HG02884 (cell line): Measurements from ENCODE around the gene VPS54.
"Not testable (repeated sequence)": the region's sequence is repeated elsewhere in the genome, so short reads cannot be mapped to it uniquely, and the experiment has no call there.

ENCODE experiments used
- ATAC-seq: cut with Tn5 transposase; IDR thresholded peaks from one replicate; pipeline ENCODE4 v1.9.1; 2021; ENCODE audit warnings: mild to moderate bottlenecking, moderate library complexity; ENCODE audit not compliant: unreplicated experiment

The VPS54 gene

DNA sequence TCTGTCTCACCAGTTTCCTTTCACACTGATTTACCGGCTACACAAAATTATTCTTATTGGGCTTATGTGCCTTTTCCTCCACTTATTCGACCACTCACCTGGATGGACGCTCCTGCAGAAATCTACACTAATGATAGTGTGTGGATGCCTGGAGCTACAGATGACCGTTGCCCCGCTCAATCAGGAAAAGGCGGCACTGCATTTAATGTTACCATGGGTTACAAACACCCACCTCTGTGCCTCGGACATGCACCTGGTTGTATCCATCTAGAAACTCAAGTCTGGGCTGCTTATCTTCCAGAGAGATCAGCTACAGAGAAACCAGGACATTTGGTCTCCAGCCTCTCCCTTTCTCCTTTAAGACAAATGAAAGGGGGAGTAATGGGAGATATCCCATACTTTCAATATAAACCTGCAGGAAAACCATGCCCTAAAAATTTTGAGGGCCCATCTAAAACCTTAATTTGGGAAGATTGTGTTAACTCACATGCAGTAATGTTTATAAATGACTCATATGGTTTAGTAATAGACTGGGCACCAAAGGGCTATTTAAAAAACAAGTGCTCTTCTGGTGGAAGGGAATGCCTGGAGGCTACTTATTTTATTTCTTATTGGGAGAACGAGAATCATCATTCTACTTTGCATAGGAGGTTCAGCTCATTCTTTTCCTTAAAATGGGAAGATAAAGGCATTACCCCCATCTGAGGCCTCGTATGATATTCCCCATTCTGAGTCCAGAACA, 24.7 kb downstream of the VPS54 start:
- ATAC-seq: not testable (repeated sequence)

DNA sequence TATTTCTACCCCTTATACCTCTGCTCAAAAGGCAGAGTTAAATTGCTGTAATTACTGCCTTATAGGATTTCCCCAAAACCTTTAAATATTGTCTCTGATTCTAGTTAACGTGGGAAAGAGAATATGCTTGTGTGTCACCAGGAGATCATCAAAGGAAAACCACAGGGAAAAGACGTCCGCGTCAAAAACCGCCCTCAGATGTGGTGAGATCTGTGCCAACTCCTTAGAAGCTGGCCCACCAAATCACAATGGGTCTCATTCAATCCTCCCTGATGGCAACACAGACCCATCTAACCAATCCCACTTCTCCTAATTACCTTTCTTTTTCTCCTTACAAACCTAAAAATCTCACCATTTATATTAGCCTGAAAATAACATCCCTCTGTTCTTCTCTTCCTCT, 25.4 kb downstream of the VPS54 start:
- no peak for ATAC-seq

DNA sequence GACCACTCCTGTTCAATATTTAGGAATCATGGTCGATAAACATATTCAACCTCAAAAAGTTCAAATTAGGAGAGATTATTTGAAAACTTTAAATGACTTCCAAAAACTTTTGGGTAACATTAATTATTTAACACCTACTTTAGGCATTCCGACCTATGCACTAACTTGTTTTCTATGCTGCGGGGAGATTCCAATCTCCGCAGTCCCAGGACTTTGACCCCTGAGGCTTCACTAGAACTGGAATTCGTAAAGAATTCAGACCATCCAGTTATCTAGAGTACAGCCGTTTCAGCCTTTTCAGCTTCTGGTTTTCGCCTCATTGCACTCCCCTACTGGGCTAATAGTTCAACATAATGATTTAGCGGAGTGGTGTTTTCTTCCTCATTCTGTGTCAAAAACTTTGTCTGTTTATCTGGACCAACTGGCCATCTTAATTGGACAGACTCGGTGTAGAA, 26.1 kb downstream of the VPS54 start:
- not testable (repeated sequence) for ATAC-seq

DNA sequence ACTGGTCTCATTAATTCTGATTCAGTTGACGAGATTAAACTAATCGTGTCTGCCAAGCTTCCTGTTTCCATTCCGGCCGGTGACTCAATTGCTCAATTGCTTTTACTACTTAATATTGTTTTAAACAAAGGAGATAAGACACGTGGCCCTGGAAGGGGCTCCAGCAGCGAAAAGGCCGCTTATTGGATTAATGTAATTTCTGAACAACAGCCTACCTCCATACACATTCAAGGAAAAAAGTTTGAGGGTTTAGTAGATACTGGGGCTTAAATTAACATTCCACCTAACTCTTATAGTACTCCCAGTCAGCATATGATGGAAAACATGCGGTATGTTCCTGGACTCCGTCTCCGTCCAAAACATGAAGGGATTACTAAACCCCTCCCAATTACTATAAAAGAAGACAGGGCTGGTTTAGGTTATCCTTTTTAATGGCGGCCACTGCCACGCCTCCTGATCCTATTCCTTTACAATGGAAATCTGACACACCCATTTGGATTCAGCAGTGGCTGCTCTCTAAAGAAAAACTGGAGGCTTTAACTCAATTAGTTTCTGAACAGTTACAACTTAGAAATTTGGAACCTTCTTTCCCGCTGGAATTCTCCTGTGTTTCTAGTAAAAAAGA, 27.1 kb downstream of the VPS54 start:
- ATAC-seq: no peak

DNA sequence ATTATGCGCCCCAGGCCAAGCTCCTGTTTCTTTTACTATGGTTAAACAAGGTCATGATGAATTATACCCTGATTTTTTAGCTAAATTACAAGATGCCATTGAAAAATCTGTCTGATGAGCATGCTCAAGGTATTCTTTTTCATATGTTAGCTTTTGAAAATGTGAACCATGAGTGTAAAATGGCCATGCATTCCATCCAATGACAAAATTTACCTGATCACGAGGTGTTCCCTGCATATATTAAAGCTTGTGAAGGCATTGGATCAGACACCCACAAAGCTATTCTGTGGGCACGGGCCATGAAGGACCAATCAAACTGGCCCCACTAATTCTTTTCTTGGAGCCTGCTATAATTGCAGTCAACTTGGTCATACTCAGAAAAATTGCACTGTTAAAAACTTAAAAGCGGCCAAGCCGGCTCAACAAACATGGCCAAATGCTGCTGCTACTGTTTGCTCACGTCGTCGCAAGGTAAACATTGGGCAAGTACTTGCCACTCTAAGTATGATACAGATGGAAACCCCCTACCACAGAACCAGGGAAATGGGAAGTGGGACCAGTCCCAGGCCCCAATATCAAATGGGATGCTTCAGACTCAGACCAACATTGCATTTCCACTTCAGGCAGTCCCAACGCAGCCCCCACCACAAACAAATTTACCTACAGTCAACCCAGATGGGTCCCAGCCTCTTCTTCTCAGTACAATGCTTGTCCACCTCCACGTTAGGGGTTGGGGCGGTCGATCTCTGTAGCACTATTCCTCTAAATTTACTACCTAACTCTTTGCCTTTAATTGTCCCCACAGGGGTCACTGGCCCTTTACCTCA, 27.8 kb downstream of the VPS54 start:
- not testable (repeated sequence) for ATAC-seq

DNA sequence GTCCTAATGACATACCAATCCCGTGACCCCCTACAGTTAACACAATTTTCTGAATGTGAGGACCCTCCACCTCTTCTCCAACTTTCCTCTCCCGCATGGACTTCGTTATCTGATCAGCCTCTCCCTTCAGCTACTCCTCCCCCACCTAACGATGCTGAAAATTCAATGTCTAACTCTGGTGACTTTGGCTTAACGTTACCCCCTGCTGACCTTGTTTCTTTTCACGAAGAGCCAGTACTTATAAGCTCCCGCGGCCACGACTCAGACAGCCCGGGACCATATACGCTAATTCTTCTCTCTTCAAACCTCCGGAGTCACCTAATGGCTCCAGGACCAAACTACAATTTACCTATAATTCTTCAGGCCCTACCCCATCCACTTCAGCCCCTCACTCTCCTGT, 29.2 kb downstream of the VPS54 start:
- ATAC-seq: no peak

DNA sequence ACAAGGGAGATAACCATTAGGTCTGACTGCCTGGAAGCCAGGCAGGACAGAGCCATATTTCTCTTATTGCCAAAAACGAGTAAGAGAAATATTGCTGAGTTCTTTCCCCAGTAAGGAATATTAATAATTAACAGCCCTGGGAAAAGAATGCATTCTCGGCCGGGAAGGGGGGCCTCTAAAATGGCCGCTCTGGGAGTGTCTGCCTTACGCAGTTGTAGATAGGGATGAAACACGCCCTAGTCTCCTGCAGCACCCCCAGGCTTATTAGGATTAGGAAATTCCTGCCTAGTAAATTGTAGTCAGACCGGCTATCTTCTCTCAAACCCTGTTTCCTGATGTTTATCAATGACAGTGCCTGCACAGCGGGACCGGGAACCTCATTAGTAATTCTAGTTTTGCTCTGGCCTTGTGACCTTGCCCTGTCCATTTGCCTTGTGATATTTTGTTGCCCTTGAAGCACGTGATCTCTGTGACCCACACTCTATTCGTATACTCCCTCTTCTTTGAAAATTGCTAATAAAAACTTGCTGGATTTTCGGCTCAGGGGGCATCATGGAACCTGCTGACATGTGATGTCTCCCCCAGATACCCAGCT, 30.3 kb downstream of the VPS54 start:
- not testable (repeated sequence) for ATAC-seq

DNA sequence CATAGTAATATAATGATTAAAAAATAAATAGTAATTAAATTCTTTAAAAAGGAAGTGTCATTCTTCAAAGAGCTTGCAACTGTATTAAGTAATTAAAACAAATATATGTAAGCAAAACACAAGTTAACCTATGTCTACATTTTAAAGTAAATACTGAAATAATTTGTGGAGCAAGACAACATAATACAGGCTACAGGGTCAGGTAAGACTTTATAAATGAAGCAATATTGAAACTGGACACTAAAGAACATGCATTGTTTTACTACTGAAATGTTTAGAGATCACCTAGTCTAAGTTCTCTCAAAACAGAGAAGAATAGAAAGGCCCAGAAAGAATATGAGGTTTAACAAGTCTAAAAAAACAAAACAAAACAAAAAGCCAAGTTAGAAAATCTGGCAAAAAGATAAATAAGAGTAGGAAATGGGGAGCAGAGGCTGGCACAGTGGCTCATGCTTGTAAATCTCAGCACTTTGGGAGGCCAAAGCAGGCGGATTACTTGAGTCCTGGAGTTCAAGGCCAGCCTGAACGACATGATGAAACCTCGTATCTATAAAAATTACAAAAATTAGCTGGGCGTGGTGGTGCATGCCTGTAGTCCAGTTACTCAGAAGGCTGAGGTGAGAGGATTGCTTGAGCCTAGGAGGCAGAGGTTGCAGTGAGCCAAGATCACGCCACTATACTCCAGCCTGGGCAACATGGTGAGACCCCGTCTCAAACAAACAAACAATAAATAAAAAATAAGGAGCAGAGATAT, 34.4 kb downstream of the VPS54 start:
- no peak for ATAC-seq

DNA sequence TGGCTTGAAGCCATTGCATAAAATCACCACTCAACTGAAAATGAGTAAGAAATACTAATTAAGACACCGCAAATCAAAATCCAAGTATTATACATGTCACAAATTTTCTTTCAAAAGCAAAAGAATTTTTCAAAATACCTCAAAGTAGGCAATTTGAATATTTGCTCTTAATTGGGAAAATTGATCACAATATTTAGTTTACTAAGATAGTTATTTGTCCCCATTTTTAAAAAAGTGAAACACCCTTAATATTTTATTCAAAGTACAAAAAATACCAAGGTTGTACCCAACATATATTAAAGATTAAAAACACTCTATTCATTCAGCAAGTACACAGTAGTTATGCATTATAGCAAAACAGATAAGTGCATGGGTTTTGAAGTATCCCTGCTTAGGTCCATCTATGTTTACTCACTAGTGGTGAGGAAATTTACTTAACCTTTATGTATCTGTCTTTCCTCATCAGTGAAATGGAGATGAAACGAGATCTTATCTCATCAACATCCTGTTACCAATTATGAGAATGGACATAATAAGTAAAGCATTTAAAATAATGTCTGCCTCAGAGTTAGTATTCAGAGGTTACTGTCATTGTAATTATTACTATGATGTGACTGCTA, 35.1 kb downstream of the VPS54 start:
- no peak for ATAC-seq

DNA sequence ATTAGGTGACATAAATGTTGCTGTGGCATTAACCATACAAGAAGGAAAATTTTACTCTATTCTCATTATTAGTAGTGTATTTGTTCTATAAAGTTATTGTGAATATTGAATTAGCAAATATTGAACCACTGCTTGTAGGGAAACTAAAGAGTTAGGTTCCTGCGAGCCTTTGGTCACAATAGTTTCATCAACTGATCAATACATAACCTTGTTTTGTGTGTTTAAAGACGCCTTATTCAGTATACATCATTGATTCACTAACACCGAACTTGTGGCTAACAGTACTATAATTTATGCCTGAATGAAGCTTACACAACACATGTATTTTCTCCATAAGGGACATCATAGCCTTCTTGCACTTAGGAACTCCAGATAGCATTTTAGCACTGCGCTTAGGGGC, 36.9 kb downstream of the VPS54 start:
- no peak for ATAC-seq

DNA sequence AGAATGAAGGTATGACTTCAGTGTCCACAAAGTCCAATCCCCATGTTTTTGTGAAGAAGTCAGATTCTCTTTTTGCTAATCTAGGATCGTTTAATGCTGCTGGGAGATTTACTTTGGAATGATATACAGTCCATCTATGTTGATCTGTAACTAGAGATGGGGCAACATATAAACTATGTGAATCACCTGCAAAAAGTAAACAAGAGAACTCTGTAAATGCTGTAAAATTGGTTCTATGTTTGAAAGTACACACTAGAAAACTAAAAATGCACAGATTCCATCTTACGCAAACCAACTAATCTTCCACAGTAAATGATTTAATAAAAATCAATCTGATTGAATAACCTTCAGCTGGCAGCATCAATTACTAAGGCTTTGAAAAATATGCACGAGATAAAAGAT, 37.5 kb downstream of the VPS54 start:
- ATAC-seq: no peak

DNA sequence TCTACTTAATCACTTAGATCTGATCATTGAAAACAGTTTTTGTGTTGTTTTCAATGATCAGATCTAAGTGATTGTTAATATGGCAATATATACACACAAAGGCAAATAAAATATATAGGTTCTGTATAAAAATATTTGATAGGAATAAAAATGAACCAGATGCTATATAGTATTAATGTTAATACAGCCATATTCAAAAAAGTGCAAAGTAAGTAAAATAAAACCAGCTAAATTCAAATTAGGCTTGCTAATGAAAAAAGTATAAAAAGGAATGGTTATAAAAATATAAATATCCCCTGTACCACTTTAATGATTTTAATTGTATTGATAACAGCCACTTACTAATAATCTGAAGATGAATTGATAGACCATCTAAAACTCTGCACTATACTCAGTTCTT, 38.4 kb downstream of the VPS54 start:
- no peak for ATAC-seq

DNA sequence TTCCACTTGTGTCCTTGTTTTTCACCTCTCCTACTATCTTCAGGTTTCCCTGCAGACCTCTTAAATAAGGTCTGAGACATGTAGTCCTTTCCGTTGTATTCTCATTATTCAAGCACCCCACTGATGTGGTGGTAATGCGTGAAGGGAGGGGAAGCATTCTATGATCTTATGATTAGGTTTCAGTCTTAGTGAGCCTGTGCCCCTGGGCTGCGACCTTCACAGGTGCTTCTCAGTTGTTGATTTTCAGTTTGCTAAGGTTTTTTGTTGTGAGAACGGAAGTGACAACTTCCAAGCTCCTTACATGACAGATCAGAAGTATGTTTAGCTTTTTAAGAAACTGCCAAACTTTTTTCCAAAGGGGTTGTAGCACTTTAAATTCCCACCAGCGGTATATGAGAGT, 41.3 kb downstream of the VPS54 start:
- peak; percentile 90 for ATAC-seq

DNA sequence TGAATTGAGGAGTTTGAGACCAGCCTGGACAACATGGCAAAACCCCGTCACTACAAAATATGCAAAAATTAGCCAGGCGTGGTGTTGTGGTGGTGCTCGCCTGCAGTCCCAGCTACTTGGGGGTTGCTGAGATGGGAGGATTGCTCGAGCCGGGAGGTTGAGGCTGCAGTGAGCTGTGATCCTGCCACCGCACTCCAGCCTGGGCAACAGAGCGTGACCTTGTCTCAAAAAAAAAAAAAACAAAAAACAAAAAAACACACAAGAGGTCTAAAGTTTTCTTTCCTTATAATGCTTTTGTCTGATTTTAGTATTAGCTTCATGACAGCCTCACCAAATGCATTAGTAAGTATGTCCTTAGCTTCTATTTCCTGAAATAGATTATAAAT, 43.1 kb downstream of the VPS54 start:
- ATAC-seq: no peak

DNA sequence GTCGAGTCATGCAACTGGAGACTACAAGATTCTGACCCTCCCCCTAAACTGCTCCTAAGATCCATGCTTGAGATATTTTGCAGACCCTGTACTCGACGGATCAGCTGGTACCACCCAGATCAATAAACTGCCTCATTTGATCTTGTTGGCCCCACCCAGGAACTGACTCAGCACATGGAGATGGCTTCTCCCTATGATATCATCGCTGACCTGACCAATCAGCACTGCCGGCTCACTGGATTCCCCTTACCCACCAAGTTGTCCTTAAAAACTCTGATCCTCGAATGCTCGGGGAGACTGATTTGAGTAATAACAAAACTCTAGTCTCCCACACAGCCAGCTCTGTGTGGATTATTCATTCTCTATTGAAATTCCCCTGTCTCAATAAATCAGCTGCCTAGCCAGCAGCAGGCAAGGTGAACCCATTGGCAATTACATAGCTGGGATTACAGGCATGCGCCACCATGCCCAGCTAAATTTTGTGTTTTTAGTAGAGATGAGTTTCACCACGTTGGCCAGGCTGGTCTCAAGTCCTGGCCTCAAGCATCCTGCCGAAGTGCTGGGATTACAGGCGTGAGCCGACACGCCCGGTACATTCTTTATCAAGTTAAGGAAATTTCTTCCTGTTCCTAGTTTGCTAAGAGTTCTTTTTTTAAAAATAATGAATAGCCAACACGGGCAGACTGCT, 43.6 kb downstream of the VPS54 start:
- no peak for ATAC-seq

DNA sequence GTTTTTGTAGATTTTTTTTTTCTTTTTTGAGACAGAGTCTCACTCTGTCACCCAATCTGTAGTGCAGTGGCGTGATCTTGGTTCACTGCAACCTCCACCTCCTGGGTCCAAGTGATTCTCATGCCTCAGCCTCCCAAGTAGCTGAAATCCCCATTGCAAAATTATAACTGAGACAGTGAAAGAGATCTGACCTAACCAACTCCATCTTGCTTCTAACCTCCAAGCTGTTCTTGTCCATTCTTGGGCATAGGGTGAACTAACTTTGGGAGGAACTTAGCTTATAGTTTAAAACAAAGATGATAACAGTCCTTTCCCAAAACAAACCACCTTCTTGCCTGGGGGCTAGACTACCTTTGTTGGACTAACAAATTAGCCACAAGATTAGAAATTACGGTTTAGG, 44.2 kb downstream of the VPS54 start:
- not testable (repeated sequence) for ATAC-seq

DNA sequence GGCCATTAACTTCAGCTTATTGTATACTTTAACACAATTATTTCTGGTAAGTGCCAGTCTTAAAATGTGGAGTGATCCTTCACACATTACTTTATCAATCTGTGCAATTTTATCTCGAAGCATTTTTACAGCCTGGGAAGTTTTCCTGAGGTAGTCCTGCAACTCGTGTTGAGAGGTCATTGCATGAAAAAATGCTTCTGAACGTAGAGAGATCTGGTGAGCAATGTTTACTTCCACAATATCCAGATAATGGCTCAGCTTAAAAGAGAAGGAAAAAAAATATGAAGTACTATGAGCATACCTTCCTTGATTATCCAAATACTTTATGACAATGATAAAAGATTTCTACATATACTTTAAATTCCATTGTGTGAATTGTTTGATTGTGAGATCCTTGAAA, 57.0 kb downstream of the VPS54 start:
- no peak for ATAC-seq

DNA sequence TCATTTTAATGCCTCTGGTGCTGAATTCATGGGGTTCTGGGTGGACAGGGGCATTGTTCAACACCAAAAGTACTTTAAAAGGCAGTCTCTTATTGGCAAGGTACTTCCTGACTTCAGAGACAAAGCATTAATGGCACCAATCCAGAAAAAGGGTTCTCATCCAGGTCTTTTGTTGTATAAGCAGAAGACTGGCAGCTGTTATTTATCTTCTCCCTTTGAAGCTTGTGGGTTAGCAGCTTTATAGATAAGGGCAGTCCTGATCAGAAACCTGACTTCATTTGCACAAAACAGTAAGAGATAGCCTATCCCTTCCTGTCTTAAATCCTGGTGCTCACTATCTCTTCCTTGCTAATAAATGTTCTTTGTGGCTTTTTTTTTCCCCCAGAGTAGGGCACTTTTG, 68.8 kb downstream of the VPS54 start:
- no peak for ATAC-seq

DNA sequence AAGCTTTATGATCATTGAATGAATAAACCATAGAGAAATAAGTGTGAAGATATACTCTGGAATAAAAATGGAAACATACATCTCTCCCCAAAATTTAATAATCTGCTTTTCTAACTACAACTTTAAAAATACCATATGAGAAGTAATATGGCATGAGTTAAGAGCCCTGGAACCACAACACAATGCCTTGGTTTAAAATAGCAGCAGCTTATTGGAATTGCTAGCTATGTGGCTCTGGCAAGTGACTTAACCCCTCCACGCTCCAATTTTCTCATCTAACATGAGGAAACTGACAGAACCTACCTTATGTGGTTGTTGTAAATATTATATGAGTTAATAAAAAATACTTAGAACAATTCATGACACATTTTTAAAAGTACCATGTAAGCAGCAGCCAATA, 76.4 kb downstream of the VPS54 start:
- no peak for ATAC-seq

DNA sequence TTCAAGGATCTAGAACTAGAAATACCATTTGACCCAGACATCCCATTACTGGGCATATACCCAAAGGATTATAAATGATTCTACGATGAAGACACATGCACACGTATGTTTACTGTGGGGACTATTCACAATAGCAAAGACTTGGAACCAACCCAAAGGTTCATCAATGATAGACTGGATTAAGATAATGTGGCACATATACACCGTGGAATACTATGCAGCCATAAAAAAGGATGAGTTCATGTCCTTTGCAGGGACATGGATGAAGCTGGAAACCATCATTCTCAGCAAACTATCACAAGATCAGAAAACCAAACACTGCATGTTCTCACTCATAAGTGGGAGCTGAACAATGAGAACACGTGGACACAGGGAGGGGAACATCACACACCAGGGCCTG, 87.1 kb downstream of the VPS54 start:
- ATAC-seq: not testable (repeated sequence)
